ENCODE measurements around the gene CACNA2D3. TPM values are rescaled to one million over a fixed set of nuclear protein-coding genes. Genes with fewer than 3 reads are reported as not detected.

The CACNA2D3 gene
- total and polyA plus RNA-seq, 12 donors = 0.51 to 43.5 (median 19.3) TPM

GRCh38 chr3:54273791-54274190 is 151.4 kb downstream of the CACNA2D3 start:
- no peaks in the 10 kb centered on the region for H3K27me3 ChIP-seq
- intact Hi-C loops (cut with DNase I) = loop anchor here in 1 of 10 donors (5.0 kb wide), 1 partner anchor 336 kb away; no protein-coding TSS in a partner anchor
- peaks cover 0 to 20% (median 0%) of the 10 kb centered on the region in 11 donors for H3K9me3 ChIP-seq
- no peak overlapping the region for H3K4me3 ChIP-seq
- 80 to 81% methylated on average over 1 of the region's 1 CpG for WGBS, 2 donors
- no peaks in the 10 kb centered on the region for H3K4me1 ChIP-seq
- H3K36me3 ChIP-seq = no peaks in the 10 kb centered on the region
- DNase-seq (no peak), ATAC-seq (no peak)
- TF ChIP-seq, protein P1, sequence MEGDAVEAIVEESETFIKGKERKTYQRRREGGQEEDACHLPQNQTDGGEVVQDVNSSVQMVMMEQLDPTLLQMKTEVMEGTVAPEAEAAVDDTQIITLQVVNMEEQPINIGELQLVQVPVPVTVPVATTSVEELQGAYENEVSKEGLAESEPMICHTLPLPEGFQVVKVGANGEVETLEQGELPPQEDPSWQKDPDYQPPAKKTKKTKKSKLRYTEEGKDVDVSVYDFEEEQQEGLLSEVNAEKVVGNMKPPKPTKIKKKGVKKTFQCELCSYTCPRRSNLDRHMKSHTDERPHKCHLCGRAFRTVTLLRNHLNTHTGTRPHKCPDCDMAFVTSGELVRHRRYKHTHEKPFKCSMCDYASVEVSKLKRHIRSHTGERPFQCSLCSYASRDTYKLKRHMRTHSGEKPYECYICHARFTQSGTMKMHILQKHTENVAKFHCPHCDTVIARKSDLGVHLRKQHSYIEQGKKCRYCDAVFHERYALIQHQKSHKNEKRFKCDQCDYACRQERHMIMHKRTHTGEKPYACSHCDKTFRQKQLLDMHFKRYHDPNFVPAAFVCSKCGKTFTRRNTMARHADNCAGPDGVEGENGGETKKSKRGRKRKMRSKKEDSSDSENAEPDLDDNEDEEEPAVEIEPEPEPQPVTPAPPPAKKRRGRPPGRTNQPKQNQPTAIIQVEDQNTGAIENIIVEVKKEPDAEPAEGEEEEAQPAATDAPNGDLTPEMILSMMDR (IDR thresholded peaks at IDR 0.05) = no peak
- no peak overlapping the region for H3K27ac ChIP-seq

DNA sequence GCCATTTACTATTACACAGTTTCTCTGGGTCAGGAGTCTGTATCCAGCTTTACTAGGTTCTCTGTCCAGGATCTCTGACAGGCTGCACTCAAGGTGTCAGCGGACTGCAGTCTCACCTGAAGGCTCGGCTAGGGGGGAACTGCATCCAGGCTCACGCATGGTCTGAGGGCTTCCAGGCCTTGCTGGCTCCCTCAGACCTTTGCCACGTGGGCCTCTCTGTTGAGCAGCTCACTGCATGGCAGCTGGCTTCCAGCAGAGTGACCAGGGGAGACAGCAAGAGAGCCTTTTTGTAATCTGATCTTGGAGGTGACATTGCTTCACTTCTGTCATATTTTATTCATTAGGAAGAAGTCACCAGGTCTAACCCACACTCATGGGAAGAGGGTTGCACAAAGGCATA is 152.3 kb downstream of the CACNA2D3 start:
- no peak for ATAC-seq
- WGBS, 2 donors = 61 to 71% methylated on average over 4 of the region's 4 CpGs
- H3K4me1 ChIP-seq = no peaks in the 10 kb centered on the region

DNA sequence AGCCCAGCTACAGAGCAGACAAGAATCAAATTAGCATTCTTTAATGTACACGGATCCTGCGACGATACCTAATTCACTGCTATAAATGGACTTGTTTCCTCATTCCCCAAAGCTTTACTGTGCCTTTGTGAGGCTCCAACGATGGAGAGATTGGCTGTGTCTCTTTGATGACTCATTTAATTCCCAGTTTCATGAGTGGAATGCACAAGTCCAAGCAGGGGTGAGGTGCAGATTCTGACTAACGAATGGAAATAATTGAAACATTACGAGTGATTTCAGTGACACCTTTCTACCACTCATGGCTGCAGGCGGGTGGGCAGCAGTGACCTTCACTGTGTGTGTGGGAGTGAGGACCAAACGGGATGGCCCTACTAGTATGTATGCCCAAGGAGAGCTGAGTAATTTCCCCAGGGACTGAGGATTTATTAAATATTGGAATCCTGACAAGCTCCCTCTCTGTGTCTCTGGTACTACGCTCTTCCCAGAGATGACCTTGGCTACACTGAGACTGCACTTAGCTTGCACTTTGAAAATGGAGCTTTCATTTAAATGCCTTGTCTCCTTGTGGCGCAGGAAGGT is 156.7 kb downstream of the CACNA2D3 start:
- DNase-seq = no peak
- H3K9me3 ChIP-seq = peaks cover 0 to 20% (median 0%) of the 10 kb centered on the region in 11 donors
- no peak overlapping the region for H3K4me3 ChIP-seq
- intact Hi-C loops (cut with DNase I) = no loop called here
- H3K27me3 ChIP-seq = no peaks in the 10 kb centered on the region
- no peaks in the 10 kb centered on the region for H3K36me3 ChIP-seq
- ATAC-seq = peak in 1 of 8 donors; percentile 20
- H3K27ac ChIP-seq = no peak overlapping the region
- 75 to 80% methylated on average over 10 of the region's 10 CpGs for WGBS, 2 donors
- H3K4me1 ChIP-seq = no peaks in the 10 kb centered on the region
- TF ChIP-seq, protein P1 (IDR thresholded peaks at IDR 0.05) = no peak

More for the DNA sequence above, 152.3 kb downstream of the CACNA2D3 start:
- TF ChIP-seq, protein P1 (IDR thresholded peaks at IDR 0.05) = no peak
- intact Hi-C loops (cut with DNase I) = loop anchor here in 1 of 10 donors (5.0 kb wide), 1 partner anchor 337 kb away; no protein-coding TSS in a partner anchor
- H3K4me3 ChIP-seq = no peak overlapping the region
- H3K27me3 ChIP-seq = no peaks in the 10 kb centered on the region
- H3K9me3 ChIP-seq = peaks cover 0 to 20% (median 0%) of the 10 kb centered on the region in 11 donors
- no peak for DNase-seq
- H3K36me3 ChIP-seq = no peaks in the 10 kb centered on the region
- no peak overlapping the region for H3K27ac ChIP-seq

DNA sequence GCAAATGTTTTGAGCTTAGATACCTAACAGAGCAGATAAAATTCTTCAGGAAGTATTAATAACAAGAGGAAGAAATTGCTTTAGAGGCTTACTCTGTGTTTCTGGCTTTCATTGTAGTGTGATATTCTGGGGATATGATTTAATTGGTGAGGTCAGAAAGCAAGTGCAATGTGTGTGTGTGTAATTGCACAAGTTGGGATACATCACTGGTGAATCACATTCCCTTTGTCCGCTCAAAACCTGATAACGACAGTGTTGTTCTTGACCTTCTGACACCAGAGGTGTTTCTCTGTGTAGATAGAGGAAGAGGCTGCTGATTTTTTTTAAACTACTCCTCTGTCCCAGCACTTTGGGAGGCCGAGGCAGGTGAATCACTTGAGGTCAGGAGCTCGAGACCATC is 161.1 kb downstream of the CACNA2D3 start:
- TF ChIP-seq, protein P1 (IDR thresholded peaks at IDR 0.05) = no peak
- DNase-seq = no peak
- WGBS, 2 donors = 33 to 36% methylated on average over 4 of the region's 4 CpGs
- no peak overlapping the region for H3K27ac ChIP-seq
- intact Hi-C loops (cut with DNase I) = no loop called here
- H3K9me3 ChIP-seq = peaks cover 0 to under 1% (median 0%) of the 10 kb centered on the region in 11 donors
- no peak overlapping the region for H3K4me3 ChIP-seq
- H3K27me3 ChIP-seq = no peaks in the 10 kb centered on the region
- H3K4me1 ChIP-seq = no peaks in the 10 kb centered on the region
- H3K36me3 ChIP-seq = no peaks in the 10 kb centered on the region
- peak in 5 of 8 donors; percentile 50 to 85 (median 50) for ATAC-seq
